K562 (cell line): Measurements from ENCODE around the gene RPP25. TPM values are rescaled to one million over a fixed set of nuclear protein-coding genes. Genes with fewer than 3 reads are reported as not detected.

ENCODE experiments used
- ARID2 ChIP-seq: fragments of 450-650 bp; IDR thresholded peaks from 2 replicates; pipeline ENCODE4 v1.6.1; 2017; ENCODE audit warnings: antibody characterized with exemption, mild to moderate bottlenecking
- ATF1 ChIP-seq, 2 experiments: fragments of 450-650 bp in 1 of 2; IDR thresholded peaks; 2 replicates each; pipeline ENCODE4 v1.6.1; 2016; ENCODE audit warnings: missing compliant biosample characterization in 1 of 2, missing genetic modification characterization in 1 of 2
- BRD9 ChIP-seq: fragments of 450-650 bp; IDR thresholded peaks from 2 replicates; pipeline ENCODE4 v1.6.1; 2018; ENCODE audit warnings: low read depth; ENCODE audit not compliant: partially characterized antibody
- CHD2 ChIP-seq: IDR thresholded peaks from 2 replicates; pipeline ENCODE4 v1.6.1; 2011; ENCODE audit warnings: low read depth, low read length
- HMBOX1 ChIP-seq: sonication (generic); IDR thresholded peaks from 2 replicates; pipeline ENCODE4 v1.6.1; 2016
- MCM3 ChIP-seq: fragments of 450-650 bp; IDR thresholded peaks from 2 replicates; pipeline ENCODE4 v1.6.1; 2016
- MGA ChIP-seq: fragments of 450-650 bp; IDR thresholded peaks from 2 replicates; pipeline ENCODE4 v1.6.1; 2016; ENCODE audit warnings: mild to moderate bottlenecking, moderate library complexity
- MTA3 ChIP-seq: fragments of 450-650 bp; formaldehyde crosslinking; IDR thresholded peaks from 2 replicates; pipeline ENCODE4 v1.6.1; 2017; ENCODE audit warnings: mild to moderate bottlenecking, borderline replicate concordance
- NCOR1 ChIP-seq: fragments of 450-650 bp; IDR thresholded peaks from 2 replicates; pipeline ENCODE4 v1.6.1; 2016; ENCODE audit warnings: mild to moderate bottlenecking, moderate library complexity
- PHB ChIP-seq: fragments of 250-450 bp; sonication (Bioruptor Pico); IDR thresholded peaks from 2 replicates; pipeline ENCODE4 v1.5.0; 2021
- PTTG1 ChIP-seq: fragments of 450-650 bp; IDR thresholded peaks from 2 replicates; pipeline ENCODE4 v1.6.1; 2016; ENCODE audit warnings: low read depth, mild to moderate bottlenecking, missing genetic modification characterization, missing compliant biosample characterization
- SUPT5H ChIP-seq: fragments of 450-650 bp; IDR thresholded peaks from 2 replicates; pipeline ENCODE4 v1.6.1; 2016
- ZBED1 ChIP-seq: IDR thresholded peaks from 2 replicates; pipeline ENCODE4 v1.6.1; 2014
- ZNF12 ChIP-seq: sonication (generic); formaldehyde crosslinking; IDR thresholded peaks from 2 replicates; pipeline ENCODE4 v1.4.0; 2020; ENCODE audit warnings: mild to moderate bottlenecking, missing genetic modification reagents
- ZNF277 ChIP-seq: fragments of 250-450 bp; sonication (Bioruptor Pico); IDR thresholded peaks from 2 replicates; pipeline ENCODE4 v1.8.0; 2022; ENCODE audit warnings: inconsistent platforms, mild to moderate bottlenecking, moderate library complexity, borderline replicate concordance
- ZNF445 ChIP-seq: fragments of 250-450 bp; sonication (Bioruptor Pico); IDR thresholded peaks from 2 replicates; pipeline ENCODE4 v1.4.0; 2020; ENCODE audit warnings: low read depth, mild to moderate bottlenecking, moderate library complexity
- polyA plus RNA-seq, 8 experiments: library from polyadenylated mRNA; depleted of rRNA in 4 of 8; stranded (reverse) in 5 of 8; unstranded in 3 of 8; fragments of >200 nt; fragmentation: Nextera tagmentation in 2 of 8; fragmentation: Illumina TruSeq in 1 of 8; extraction: Ambion mirVana in 2 of 8; extraction: Trizol in 1 of 8; gene quantifications; 2 replicates each; pipeline versions ENCODE4 v1.2.1 to v1.2.3, GENCODE V29; 2011 to 2014; ENCODE audit warnings: inconsistent platforms in 1 of 8, missing spikeins in 1 of 8
- total RNA-seq, 7 experiments: library from RNA; depleted of rRNA in 6 of 7; stranded (reverse); fragments of >200 nt in 6 of 7; fragmentation: Illumina TruSeq in 2 of 7; extraction: Trizol in 2 of 7; gene quantifications; 2 replicates each; pipeline versions ENCODE4 v1.2.1 to v1.2.3, GENCODE V29; 2011 to 2021; ENCODE audit warnings: low replicate concordance in 1 of 7

The RPP25 gene
- total and polyA plus RNA-seq, 9 of the 15 experiments (the other 6 are each of a cell fraction or from before 2014, with no cell fraction given): 1.1 to 12.3 (median 5.6) TPM

- TF ChIP-seq MGA (no peak), PTTG1 (no peak), ARID2 (peak; percentile 43; the same call in 1 of the 2 replicates), SUPT5H (no peak), ZNF12 (CRISPR knock-in tag) (no peak), PHB (no peak), BRD9 (no peak), CHD2 (no peak), HMBOX1 (peak; percentile 1; the same call in 1 of the 2 replicates), ATF1 (CRISPR knock-in tag; IDR thresholded peaks at IDR 0.05) (no peak), ATF1 (tag; IDR thresholded peaks at IDR 0.05) (no peak), ZNF445 (CRISPR knock-in tag) (no peak), MCM3 (no peak), NCOR1 (0 out of 2 replicates have a peak, but pooled peaks have one; percentile 8), ZBED1 (no peak), ZNF277 (CRISPR knock-in tag) (no peak), MTA3 (no peak)
Measured at GRCh38 chr15:74950078-74950908, 6.3 kb downstream of the RPP25 start (continued).
